Hepatocyte (in vitro differentiated cells): ENCODE data around the gene HASPIN.

Experiments
- CTCF ChIP-seq: fragments of 200-600 bp; sonication (generic); IDR thresholded peaks from 2 replicates; pipeline ENCODE4 v1.5.1; 2016; ENCODE audit warnings: antibody characterized with exemption, mild to moderate bottlenecking; ENCODE audit not compliant: poor library complexity
- EZH2 ChIP-seq: fragments of 200-600 bp; sonication (generic); IDR thresholded peaks from 2 replicates; pipeline ENCODE4 v1.6.1; 2016; ENCODE audit warnings: antibody characterized with exemption, mild to moderate bottlenecking, borderline replicate concordance
- EZH2phosphoT487 ChIP-seq: fragments of 200-600 bp; sonication (generic); IDR thresholded peaks from one replicate; pipeline ENCODE4 v1.6.1; 2018; ENCODE audit warnings: antibody characterized with exemption, mild to moderate bottlenecking, low read depth, moderate library complexity; ENCODE audit not compliant: unreplicated experiment, severe bottlenecking

GRCh38 chr17:3730881-3731429, 7.3 kb downstream of the HASPIN start:
- TF ChIP-seq CTCF (no peak), EZH2phosphoT487 (no peak), EZH2 (no peak)
